Measurements from ENCODE around the gene TTC27.

DNA sequence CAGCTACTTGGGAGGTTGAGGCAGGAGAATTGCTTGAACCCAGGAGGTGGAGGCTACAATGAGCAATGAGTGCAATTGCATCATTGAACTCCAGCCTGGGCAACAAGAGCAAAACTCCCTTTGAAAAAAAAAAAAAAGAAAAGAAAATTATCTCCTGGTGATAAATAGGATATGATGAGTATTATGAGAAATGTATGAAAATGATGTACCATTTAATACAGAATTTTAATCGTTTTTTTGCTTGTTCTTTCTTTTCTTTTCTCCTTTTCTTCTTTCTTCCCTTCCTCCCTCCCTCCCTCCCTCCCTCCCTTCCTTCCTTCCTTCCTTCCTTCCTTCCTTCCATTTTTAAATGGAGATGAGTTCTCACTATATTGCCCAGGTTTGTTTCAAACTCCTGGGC is 40.4 kb downstream of the TTC27 start:
- TF ChIP-seq, protein P1, sequence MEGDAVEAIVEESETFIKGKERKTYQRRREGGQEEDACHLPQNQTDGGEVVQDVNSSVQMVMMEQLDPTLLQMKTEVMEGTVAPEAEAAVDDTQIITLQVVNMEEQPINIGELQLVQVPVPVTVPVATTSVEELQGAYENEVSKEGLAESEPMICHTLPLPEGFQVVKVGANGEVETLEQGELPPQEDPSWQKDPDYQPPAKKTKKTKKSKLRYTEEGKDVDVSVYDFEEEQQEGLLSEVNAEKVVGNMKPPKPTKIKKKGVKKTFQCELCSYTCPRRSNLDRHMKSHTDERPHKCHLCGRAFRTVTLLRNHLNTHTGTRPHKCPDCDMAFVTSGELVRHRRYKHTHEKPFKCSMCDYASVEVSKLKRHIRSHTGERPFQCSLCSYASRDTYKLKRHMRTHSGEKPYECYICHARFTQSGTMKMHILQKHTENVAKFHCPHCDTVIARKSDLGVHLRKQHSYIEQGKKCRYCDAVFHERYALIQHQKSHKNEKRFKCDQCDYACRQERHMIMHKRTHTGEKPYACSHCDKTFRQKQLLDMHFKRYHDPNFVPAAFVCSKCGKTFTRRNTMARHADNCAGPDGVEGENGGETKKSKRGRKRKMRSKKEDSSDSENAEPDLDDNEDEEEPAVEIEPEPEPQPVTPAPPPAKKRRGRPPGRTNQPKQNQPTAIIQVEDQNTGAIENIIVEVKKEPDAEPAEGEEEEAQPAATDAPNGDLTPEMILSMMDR (IDR thresholded peaks at IDR 0.05), result no peak
- TF ChIP-seq EP300 (IDR thresholded peaks at IDR 0.05; ENCODE audit: low read depth), result no peak
- no peak for TF ChIP-seq POLR2A (IDR thresholded peaks at IDR 0.05)
- TF ChIP-seq POLR2AphosphoS5 (IDR thresholded peaks at IDR 0.05), result no peak
